ENCODE data around the gene CHST12.
"Not testable (repeated sequence)": the region's sequence is repeated elsewhere in the genome, so short reads cannot be mapped to it uniquely, and the experiment has no call there.

Gene CHST12

DNA sequence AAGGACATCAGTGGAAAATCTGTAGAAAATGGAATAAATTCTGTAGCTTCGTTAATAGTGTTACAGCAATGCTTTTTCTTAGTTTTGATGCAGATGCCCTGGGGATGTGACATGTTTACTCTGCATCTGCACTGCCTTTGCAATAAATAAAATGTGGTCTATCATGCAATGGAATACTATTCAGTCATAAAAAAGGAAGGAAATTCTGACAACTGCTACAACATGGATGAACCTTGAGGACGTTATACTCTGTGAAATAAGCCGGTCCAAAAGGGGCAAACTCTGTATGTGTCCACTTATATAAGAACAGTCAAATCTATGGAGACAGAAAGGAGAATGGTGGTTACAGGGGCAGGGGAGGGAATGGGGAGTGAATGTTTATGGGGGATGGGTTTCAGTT lies 59.3 kb downstream of the CHST12 start:
- DNase-seq (ENCODE audit: low spot score): no peak

DNA sequence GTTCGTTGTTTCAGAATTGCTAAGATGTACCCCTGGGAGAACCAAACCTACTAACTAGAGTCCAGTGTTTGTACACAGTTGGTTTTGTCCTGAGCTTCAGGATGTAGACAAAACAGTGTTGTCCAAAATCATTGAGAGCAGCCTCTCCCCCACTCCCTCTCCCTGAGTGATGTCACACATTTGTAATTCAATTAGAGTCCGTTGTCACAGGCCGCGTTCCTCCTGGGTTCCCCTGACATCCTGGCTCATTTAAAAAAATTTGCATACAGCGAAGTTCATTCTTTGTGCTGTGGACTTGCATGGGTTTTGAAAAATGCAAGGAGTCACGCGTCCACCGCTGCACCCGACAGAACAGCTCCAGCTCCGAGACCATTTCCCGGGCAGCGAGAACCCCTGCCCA lies 62.5 kb downstream of the CHST12 start:
- DNase-seq (ENCODE audit: low spot score): no peak

DNA sequence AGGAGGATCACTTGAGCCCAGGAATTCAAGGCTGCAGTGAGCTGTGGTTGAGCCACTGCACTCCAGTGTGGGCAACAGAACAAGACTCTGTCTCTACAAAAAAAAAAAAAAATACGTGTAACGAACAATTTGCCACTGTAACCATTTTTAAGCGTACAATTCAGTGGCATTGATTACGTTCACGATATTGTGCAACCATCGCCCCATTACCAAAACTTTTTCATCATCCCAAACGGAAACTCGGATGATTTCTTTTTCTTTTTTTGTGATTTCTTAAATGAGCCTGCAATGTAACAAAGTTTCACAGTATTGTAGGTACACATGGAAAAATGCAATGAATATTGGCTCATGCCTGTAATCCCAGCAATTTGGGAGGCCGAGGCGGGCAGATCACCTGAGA lies 63.3 kb downstream of the CHST12 start:
- DNase-seq (ENCODE audit: low spot score): no peak

DNA sequence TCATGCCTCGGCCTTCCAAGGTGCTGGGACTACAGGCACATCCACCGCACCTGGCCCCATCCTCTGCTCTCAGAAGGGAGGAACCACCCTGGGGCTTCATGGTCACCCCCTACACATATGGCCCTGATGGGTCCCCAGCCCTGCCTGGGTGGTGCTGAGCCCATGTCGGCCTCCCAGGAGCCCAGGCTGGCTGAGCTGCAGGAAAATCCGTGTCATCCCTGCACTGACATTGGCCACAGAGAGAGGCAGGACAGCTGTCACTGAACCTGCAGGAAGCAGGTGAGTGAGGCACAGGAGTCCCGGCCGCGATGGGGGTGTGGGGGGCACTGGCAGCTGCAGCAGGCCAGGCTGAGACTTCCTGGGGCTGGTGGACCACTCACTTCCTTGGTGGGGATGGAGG lies 64.8 kb downstream of the CHST12 start:
- no peak for DNase-seq (ENCODE audit: low spot score)

DNA sequence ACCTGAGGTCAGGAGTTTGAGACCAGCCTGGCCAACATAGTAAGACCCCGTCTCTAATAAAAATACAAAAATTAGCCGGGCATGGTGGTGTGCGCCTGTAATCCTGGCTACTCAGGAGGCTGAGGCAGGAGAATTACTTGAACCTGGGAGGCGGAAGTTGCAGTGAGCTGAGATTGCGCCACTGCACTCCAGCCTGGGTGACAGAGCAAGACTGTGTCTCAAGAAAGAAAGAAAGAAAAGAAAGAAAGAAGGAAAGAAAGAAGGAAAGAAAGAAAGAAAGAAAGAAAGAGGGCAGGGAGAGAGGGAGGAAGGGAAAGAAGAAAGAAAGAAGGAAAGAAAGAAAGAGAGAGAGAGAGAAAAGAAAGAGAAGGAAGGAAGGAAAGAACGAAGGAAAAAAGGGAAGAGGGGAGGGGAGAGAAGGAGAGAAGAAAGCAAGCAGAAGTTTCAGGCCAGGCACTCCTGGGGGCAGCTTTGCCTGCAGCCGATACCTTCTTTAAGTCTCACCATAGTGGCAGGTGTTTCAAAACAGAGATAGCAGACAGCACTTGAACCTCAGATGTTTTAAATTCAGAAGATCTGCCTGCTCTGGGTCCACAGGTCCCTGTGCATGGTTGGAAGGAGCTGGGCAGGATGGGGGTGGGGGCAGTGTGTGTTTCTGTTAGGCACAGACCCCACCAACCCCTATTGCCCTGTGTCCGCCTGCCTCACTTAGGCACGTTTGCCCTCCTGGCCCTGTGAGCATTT lies 66.2 kb downstream of the CHST12 start:
- DNase-seq (ENCODE audit: low spot score): not testable (repeated sequence)

DNA sequence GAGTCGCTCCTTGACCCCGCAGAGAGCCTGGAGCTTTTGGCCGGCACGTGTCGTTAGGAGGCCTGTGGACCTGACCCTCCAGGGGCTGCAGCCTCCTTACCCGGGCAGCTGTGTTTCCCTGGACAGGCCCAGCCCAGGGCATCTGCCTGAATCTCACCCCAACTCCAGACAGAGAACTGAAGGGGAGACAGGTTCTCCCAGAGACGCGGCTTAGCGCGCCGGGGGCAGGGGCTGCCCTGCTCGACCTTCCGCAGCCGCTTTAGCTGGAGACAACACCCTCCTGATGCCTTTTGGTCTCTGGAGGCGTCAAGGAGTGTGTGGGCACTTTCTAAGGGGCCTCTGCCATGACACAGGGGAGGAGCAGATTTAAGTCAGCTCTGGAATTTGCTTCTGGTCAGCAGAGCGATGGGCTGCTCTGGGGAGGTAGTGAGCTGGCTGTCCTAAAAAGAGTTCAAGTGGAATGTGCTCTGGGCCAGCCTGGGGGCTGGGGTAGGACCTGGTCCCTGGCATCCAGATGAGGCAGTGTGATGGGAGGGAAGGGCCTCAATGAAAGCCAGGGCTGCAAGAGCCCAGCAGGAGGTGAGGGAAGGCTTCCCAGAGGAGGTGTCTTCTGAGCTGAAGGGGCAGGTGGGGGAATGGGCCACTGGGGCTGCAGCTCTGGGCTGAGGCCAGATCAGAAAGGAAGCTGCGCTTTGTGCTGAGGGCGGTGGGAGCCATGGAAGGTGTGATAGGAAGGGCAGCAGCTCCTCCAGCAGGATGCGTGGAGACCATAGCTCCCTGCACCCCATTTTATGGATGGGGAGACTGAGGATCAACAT lies 67.0 kb downstream of the CHST12 start:
- DNase-seq (ENCODE audit: low spot score): no peak

DNA sequence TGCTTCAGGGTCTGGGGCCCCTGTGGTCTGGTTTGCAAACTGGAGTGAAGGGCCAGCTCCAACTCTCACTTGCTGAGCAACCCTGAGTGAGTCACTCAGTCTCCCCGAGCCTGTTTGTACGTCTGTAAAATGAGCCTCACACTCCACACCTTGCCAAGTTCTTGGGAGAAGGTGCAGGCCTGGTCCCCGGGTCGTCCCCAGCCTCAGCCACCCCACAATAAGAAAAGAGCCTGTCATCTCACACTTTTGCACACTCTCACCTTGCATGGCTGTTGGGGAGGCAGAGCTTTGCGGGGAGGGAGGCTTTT lies 67.6 kb downstream of the CHST12 start:
- no peak for DNase-seq (ENCODE audit: low spot score)

DNA sequence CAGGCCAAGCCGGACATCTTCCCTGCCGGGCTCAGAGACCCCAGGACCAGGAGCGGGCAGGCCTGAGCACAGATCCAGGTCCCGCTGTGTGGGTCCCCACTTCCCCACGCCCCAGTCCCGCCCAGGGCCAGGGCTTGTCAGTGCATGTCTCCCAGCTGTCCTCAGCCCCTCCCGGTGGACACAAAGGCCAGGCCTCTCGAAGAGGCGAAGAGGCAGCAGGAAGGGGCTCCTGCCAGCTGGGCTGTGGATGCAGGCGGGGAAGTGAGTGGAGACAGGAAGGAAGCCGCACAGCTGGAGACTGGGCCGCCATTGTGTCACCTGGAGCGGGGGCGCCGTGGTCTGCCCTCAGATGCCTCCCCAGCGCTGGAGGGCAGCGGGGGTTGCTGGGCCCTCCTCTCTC lies 68.0 kb downstream of the CHST12 start:
- peak; percentile 58 for DNase-seq (ENCODE audit: low spot score)

DNA sequence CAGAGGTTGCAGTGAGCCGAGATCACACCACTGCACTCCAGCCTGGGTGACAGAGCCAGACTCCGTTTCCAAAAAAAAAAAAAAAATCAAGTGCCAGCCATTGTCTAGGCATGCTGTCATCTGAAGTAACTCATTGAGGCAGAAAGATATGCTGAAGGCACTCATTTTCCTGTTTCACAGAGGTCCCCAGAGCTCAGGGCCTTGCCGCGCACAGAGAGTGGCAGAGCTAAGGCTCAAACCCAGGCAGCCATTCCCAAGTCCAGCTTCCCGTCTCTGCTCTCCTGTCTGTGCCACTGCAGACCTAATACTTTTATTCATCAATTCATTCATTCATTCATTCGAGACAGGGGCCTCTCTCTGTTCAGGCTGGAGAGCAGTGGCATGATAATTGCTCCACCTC lies 69.3 kb downstream of the CHST12 start:
- DNase-seq (ENCODE audit: low spot score): no peak

DNA sequence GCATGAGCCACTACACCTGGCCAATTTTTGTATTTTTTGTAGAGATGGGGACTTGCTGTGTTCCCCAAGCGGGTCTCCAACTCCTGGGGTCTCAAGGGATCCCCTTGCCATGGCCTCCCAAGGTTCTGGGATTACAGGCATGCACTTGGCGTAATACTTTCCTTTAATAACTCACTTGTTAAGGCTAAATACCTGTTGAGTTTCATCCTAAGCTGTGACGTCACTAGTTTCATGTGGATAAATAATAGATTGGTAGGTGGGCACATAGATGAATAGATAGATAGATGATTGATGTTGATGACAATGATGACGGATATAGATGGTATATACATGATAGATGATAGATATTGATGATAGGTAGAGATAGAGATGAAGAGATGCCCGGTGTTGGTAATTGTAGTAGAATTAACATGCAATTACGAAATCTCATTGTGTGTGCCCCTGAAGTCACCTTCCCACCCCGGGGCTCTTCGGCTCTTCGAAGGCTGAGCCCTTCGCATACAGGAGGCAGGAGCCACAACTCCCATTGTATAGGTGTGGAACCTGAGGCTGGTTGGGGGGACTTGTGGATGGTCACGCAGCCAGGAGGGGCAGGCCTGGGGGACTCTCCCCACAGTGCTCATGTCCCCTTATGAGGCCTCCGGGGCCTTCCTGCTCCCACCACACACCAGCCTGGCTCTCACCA lies 70.2 kb downstream of the CHST12 start:
- no peak for DNase-seq (ENCODE audit: low spot score)

DNA sequence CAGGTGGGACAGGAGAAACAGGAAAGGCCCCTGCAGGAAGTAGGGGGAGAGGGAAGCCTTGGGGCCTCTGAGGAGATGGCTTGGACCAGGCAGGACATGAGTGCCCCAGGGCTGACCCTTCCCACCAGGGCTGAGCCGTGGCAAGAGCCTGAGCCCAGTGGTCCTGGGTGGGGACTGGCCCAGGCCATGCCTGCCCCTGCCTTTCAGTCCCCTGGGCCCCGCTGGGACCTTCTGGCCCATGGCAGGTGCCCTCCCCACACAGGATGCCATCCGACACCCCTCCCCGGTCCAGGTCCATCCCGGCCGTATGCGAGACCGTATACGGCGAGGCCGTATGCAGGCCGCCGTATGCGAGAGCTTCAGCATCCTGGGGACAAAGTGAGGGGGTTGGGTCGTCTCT lies 70.8 kb downstream of the CHST12 start:
- peak; percentile 50 for DNase-seq (ENCODE audit: low spot score)

DNA sequence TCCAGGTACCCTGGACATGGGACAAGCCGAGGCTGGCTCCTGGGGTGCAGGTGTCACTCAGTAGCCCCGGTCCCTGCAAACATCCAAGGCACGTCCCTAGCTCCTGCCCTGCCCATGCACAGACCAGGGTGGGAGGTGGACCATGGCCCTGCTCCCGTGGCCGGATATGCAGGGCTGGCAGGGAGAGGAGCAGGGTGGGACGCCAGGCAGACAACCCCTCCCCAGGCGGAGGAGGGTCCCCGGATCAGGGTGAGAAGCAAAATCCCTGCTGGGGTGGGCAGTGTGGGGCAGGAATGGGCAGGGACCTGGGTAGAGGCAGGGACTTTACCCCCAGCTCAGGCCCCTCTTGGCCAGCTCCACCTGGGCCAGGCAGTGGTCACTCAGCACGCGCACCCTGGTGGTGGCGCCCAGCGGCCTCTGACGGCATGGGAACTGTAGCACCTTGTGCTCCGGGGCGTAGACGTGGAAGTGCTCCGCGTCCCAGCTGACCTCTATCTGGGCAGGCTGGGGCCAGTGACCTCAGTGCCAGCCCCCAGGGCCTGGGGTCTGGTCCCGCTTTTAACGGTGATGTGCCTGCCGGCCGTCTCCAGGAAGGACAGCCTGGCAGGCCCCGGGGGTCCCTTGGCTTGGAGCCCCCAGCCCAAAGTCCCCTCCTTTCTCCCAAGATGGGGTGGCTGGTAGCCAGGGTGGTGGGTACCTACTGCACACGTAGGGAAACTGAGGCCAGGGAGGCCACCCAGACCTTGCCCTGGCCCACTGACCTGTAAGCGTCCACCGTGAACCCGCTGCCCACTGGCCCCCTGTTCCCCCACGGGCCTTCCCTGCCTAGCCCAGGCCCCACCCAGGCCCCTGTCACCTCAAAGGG lies 71.6 kb downstream of the CHST12 start:
- peak; percentile 59 for DNase-seq (ENCODE audit: low spot score)

DNA sequence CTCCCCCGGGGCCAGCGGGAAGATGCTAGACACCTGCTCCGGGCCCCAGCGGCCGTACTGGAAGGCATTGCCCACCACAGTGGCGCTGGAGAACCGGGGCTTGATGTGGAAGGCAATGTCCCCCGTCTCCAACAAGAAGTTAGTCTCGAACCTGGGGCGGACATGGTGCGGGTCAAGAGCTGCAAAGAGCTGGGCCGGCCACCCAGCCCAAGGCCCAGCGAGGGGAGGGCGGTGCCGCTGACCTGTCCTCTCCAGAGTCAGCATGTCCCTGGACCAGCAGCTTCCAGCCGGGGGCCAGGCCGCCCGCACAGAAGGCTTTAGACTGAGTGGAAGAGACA lies 72.2 kb downstream of the CHST12 start:
- DNase-seq (ENCODE audit: low spot score): peak; percentile 50

DNA sequence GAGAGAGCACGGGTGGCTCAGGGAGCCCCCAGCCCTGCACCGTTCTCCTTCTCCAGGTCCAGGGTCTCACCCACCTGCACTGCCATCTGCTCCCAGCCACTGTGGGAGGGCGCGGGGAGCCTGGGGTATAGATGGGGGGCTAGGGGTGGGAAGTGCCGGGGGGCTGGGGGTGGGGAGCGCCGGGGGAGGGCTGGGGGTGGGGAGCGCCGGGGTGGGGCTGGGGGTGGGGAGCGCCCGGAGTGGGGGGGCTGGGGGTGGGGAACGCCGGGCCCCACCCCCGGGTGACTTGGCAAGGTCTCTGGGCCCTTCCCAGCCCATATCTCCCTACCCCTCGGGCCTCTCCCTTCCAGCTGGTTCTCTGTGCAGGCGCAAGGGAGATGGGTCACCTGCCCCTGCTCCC lies 72.9 kb downstream of the CHST12 start, which contains the start of gene GRIFIN:
TSS of gene GRIFIN (minus strand) at position 101 of the 400 bp plus-strand sequence. CDS start at position 86, 15 bp downstream.
- DNase-seq (ENCODE audit: low spot score): no peak

DNA sequence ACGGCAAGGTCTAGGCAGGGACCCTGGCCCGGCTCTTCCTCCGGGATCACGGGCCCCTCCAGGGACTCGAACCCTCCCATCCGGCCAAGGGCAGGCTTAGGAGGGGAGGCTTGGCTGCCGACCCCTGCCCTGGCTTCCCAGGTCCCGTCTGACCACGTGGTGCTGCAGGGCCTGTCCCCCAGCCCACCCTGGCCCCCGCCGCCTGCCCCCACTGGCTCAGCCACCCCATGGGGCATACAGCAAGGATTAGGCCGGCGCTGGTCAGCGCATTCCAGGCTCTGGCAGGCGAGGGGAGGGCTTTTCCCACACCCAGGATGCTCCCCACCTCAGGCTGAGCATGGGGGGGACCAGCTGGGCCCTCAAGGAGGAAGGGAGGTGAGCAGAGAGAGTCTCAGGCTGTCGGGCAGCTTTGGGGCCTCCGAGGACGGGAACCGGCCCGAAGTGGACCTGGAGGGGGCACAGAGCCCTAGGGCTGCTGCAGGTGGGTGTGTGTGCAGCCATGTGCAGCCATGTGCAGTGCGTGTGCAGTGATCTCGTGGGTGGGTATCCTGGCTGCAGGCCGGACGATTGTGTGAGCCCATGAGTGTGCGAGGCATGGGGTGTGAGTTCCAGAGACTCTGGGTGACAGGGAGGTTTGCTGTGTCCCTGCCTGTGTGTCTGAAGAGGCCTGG lies 73.5 kb downstream of the CHST12 start:
- DNase-seq (ENCODE audit: low spot score): peak; percentile 67

DNA sequence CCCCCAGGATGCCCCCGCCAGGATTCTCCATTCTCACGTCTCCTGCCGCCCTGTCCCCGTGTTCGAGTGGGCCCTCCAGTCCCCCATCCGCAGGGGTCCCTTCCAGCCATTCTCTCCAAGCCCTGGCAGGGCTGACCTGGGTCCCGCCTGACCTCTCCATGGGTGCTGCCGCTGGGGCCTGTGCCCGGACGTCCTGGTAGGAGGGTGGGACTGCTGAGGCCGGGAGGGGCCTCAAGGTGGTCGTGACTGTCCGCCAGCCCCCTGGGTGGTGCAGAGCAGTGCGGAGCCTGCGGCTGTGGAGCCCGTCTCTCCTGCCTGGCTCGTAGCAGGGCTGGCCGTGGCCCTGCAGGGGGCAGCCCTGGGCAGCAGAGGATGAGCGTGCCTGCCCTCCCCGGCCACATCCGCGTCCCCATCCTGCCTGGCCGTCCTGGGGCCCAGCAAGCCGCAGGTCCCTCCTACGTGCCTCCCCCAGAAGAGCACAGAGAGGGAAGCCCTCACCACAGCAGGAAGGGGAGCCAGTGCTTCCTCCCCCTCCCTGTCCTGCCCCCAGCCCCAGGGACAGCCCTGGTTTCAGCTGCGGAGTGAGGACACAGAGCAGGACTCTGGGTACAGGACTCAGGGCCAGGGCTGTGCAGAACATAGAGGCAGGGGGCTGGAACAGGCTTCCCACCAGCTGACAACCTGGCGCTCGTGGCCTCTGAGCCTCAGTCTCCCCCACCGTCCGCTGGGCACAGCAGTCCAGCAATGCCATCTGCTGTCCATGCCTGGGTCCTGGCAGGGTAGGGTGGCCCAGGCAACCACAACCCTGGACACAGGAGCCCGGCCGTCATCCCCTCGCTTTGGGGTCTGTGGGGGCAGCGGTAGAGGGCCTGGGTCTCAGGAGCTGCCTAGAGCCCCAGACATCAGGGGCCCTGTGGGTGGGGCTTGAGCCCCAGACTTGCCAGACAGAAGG lies 74.3 kb downstream of the CHST12 start:
- DNase-seq (ENCODE audit: low spot score): peak; percentile 84

DNA sequence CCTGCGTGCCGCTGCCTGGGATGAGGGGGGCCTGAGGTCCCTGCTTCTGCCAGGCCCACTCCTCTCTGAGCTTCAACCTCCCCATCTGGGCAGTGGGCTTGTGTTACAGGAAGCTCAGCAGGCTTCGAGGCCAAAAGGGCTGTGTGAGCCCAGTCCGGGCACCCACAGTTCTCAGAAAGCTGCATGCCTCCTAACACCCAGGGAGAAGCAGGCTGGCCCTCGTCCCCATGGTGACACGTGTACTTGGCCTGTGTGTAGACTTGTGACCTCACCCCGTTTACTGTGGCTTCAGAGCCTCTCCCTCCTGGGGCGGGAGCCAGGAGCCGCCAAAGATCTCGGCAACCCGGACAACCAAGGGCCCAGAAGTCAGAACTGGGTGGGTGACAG lies 75.0 kb downstream of the CHST12 start:
- DNase-seq (ENCODE audit: low spot score): peak; percentile 47

DNA sequence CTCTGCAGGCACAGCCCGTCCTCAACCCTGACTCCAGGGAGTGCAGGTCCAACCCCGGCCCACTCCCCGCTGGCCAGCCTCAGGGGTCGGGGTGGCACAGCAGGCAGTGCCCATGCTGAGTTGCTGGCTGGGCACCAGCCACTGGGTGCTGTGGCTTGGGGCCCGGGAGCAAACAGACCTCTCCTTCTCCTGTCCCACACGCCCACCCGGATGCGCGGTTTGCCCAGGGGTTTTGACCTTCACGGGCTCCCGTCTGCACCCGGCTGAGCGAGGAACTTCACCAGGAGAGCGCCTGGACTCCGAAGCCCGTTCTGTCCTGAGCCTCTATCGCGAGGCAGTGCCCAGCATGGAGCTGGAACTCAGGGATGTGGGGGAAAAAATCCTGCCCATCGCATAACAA lies 75.4 kb downstream of the CHST12 start:
- DNase-seq (ENCODE audit: low spot score): peak; percentile 46

DNA sequence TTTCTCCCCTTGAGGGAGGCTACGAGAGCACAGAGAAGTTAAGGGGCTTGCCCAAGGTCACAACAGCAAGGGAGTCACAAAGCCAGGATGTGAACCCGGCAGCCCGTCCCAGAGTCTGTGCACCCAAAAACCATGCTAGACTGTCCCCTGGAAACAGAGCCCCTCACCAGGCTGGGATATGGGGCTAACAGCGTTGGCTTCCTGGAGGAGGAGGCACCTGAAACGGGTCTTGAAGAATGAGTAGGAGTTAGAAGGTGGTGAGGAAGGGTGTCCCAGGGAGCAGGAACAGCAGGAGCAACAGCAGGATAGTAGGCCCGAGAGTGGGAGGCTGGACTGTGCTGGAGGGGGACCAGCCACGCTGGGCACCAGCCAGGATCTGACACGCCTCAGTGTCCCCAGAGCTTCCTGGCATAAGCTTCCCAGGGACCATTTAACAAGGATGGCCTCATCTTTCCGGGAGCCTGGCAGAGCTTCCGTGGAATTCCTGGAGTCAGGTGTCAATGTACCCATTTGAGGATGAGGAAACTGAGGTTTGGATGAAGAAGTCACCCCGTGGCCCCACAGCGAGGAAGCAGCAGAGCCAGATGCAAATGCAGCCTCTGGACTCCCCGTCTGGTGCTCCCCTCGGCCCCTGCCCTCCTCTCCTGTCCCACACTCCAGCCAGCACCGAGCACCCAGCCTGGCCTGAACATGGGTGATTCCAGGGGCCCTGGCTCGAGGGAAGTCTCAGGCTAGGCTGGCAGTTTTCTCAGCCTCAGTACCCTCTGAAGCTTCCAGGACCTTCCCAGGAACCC lies 76.1 kb downstream of the CHST12 start:
- DNase-seq (ENCODE audit: low spot score): no peak

DNA sequence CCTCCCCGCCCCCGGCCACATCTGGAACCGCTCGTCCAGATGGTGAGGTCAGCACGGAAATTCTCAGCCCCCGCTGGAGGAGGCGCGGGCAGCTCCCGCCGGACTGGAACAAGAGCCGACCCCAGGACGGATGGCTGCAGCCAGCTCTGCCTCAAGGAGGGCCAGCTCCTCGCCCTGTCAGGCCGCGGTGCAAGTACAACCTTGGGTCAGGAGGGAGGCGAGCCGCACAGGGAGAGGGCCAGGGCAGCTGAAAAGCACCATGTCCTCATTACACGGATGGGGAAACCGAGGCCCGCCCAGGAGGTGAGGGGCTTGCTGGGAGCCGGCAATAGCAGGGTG lies 76.6 kb downstream of the CHST12 start:
- peak; percentile 51 for DNase-seq (ENCODE audit: low spot score)

All from ecto neural progenitor cell (in vitro differentiated cells).